Erythroblast (primary cell): ENCODE measurements around the gene GPR35.

ENCODE experiments used
- DNase-seq, 2 experiments: peaks; one replicate each; lab custom pipeline; 2025; lab: John Stamatoyannopoulos, UW
- GATA1 ChIP-seq: IDR thresholded peaks from 2 replicates; pipeline ENCODE4 v1.6.1; 2011; ENCODE audit warnings: low read depth, mild to moderate bottlenecking, control low read depth, low read length, moderate library complexity
- POLR2A ChIP-seq: IDR thresholded peaks from 2 replicates; pipeline ENCODE4 v1.6.1; 2011; ENCODE audit warnings: mild to moderate bottlenecking, low read length

Gene GPR35

GRCh38 chr2:240586198-240586918, 38.9 kb upstream of the GPR35 start, which contains the start of gene CAPN10:
TSS of gene CAPN10 (plus strand) at chr2:240586734. CDS start at chr2:240586912, 178 bp downstream.
- TF ChIP-seq POLR2A, result peak; percentile 81
- TF ChIP-seq GATA1, result no peak
- peak; percentile 95 to 97 for DNase-seq

- DNase-seq, result peak; percentile 56 to 62
- TF ChIP-seq GATA1 (no peak), POLR2A (peak; percentile 1)
These were observed 38.1 kb upstream of the GPR35 start for GRCh38 chr2:240586919-240587800.

GRCh38 chr2:240588006-240588655, 37.1 kb upstream of the GPR35 start:
- DNase-seq, result no peak
- TF ChIP-seq POLR2A (no peak), GATA1 (no peak)

- no peak for DNase-seq
- TF ChIP-seq POLR2A (no peak), GATA1 (no peak)
These were observed 36.6 kb upstream of the GPR35 start for GRCh38 chr2:240588669-240589068.

GRCh38 chr2:240589375-240589774, 35.9 kb upstream of the GPR35 start:
- no peak for TF ChIP-seq POLR2A
- TF ChIP-seq GATA1, result no peak
- DNase-seq, result no peak

GRCh38 chr2:240589850-240590525, 35.3 kb upstream of the GPR35 start:
- TF ChIP-seq POLR2A (no peak), GATA1 (no peak)

GRCh38 chr2:240590681-240591111, 34.6 kb upstream of the GPR35 start:
- TF ChIP-seq GATA1 (no peak), POLR2A (no peak)
- DNase-seq, result no peak

More at GRCh38 chr2:240589850-240590525, 35.3 kb upstream of the GPR35 start:
- no peak for DNase-seq

GRCh38 chr2:240591226-240591625, 34.1 kb upstream of the GPR35 start:
- TF ChIP-seq GATA1, result no peak
- no peak for TF ChIP-seq POLR2A
- DNase-seq, result no peak

GRCh38 chr2:240591784-240592183, 33.5 kb upstream of the GPR35 start:
- TF ChIP-seq POLR2A (no peak), GATA1 (no peak)

GRCh38 chr2:240593026-240593702, 32.1 kb upstream of the GPR35 start:
- TF ChIP-seq GATA1, result no peak
- TF ChIP-seq POLR2A, result no peak
- no peak for DNase-seq

More at GRCh38 chr2:240591784-240592183, 33.5 kb upstream of the GPR35 start:
- no peak for DNase-seq

- no peak for DNase-seq
- no peak for TF ChIP-seq GATA1
- TF ChIP-seq POLR2A, result no peak
These were observed 31.4 kb upstream of the GPR35 start for GRCh38 chr2:240593703-240594451.

- no peak for TF ChIP-seq GATA1
- no peak for TF ChIP-seq POLR2A
- no peak for DNase-seq
These were observed 30.5 kb upstream of the GPR35 start for GRCh38 chr2:240594511-240595380.
